Panc1 (cell line): ENCODE data around the gene PDGFRA.

Source experiments
- CTCF ChIP-seq: fragments of 450-650 bp; IDR thresholded peaks from 2 replicates; pipeline ENCODE4 v1.5.1; 2017; ENCODE audit warnings: mild to moderate bottlenecking
- POLR2AphosphoS5 ChIP-seq: IDR thresholded peaks from 2 replicates; pipeline ENCODE4 v1.6.1; 2012; ENCODE audit warnings: mild to moderate bottlenecking, low read depth, low read length, moderate library complexity
- SIN3A ChIP-seq: IDR thresholded peaks from 2 replicates; pipeline ENCODE4 v1.6.1; 2012; ENCODE audit warnings: low read depth, mild to moderate bottlenecking, low read length, moderate library complexity, borderline replicate concordance; ENCODE audit not compliant: insufficient read depth
- TCF7L2 ChIP-seq: IDR thresholded peaks from 2 replicates; pipeline ENCODE4 v1.6.1; 2011; ENCODE audit warnings: mild to moderate bottlenecking, low read depth, low read length, inconsistent platforms

DNA sequence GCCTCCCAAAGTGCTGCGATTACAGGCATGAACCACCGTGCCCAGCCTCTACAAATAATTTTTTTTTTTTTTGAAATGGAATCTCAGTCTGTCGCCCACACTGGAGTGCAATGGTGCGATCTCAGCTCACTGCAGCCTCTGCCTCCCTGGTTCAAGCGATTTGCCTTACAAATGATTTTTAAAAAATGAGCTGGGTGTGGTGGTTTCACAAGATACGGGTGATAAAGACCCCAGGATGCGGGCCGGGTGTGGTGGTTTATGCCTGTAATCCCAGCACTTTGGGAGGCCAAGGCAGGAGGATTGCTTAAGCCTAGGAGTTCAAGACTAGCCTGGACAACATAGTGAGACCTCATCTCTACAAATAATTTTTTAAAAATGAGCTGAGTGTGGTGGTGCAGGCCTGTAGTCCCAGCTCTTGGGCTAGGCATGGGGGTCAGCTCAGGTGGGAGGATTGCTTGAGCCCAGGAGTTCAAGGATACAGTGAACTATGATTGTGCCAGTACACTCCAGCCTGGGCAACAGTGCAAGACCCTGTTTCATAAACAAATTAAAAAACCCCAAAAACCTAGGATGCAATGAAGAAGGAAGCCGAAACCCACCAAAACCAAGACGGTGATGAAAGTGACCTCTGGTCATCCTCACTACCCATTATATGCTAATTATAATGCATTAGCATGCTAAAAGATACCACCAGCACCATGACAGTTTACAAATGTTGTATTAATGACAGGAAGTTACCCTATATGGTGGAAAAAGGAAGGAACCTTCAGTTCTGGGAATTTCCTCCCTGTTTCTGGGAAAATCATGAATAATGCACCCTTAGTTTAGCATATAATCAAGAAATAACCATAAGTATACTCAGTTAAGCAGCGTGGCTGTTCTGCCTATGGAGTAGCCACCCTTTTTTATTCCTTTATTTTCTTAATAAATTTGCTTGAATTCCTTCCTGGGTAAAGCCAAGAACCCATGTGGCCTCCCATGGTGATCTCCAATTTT lies 27.7 kb downstream of the PDGFRA start:
- TF ChIP-seq CTCF (no peak), SIN3A (no peak), POLR2AphosphoS5 (no peak), TCF7L2 (no peak)
